Stimulated activated CD8-positive, alpha-beta memory T cell treated with anti-CD3 and anti-CD28 coated beads, Interleukin-12 subunit alpha, Interleukin-12 subunit beta, amount 100 ng/mL, for 24 hours (primary cell): ENCODE measurements around the gene TBC1D4.

Experiments used
- DNase-seq: peaks from one replicate; pipeline ENCODE4 v3.0.0-alpha.2; 2020; ENCODE audit errors: extremely low read depth

Gene TBC1D4

GRCh38 chr13:75482070-75482819, at the start of gene TBC1D4:
Gene TBC1D4, minus strand, starts transcription at chr13:75482169. Its CDS starts 402 bp downstream, at chr13:75481767.
- no peak for DNase-seq

- DNase-seq, result no peak
Measured at GRCh38 chr13:75530549-75530961, 48.6 kb upstream of the TBC1D4 start.

- no peak for DNase-seq
Measured at GRCh38 chr13:75521956-75522355, 40.0 kb upstream of the TBC1D4 start.

- DNase-seq, result no peak
Measured at GRCh38 chr13:75518439-75519088, 36.6 kb upstream of the TBC1D4 start.

GRCh38 chr13:75514080-75514995, 32.4 kb upstream of the TBC1D4 start:
- DNase-seq, result no peak

- no peak for DNase-seq
Measured at GRCh38 chr13:75513271-75513670, 31.3 kb upstream of the TBC1D4 start.

GRCh38 chr13:75512253-75512652, 30.3 kb upstream of the TBC1D4 start:
- no peak for DNase-seq

- DNase-seq, result no peak
Measured at GRCh38 chr13:75511051-75511625, 29.2 kb upstream of the TBC1D4 start.

GRCh38 chr13:75508002-75508548, 26.1 kb upstream of the TBC1D4 start:
- DNase-seq, result no peak

- DNase-seq, result no peak
Measured at GRCh38 chr13:75507027-75508001, 25.3 kb upstream of the TBC1D4 start.

GRCh38 chr13:75506018-75506417, 24.0 kb upstream of the TBC1D4 start:
- no peak for DNase-seq

GRCh38 chr13:75505327-75505726, 23.4 kb upstream of the TBC1D4 start:
- DNase-seq, result no peak

- DNase-seq, result no peak
Measured at GRCh38 chr13:75495938-75496337, 14.0 kb upstream of the TBC1D4 start.

- no peak for DNase-seq
Measured at GRCh38 chr13:75494491-75494890, 12.5 kb upstream of the TBC1D4 start.

GRCh38 chr13:75493156-75493555, 11.2 kb upstream of the TBC1D4 start:
- DNase-seq, result no peak

- no peak for DNase-seq
Measured at GRCh38 chr13:75492389-75492788, 10.4 kb upstream of the TBC1D4 start.

- DNase-seq, result no peak
Measured at GRCh38 chr13:75491376-75491775, 9.4 kb upstream of the TBC1D4 start.

GRCh38 chr13:75489502-75490263, 7.7 kb upstream of the TBC1D4 start:
- DNase-seq, result no peak

GRCh38 chr13:75486146-75487062, 4.4 kb upstream of the TBC1D4 start:
- DNase-seq, result no peak
